Left lung (tissue), 10 donors: ENCODE results near the gene PFKFB2. TPM values are rescaled to one million over a fixed set of nuclear protein-coding genes. Genes with fewer than 3 reads are reported as not detected.
A peak's percentile ranks its signal among the peaks of the same experiment; 100 is the strongest.

Experiments used
- ATAC-seq: fragments of 200-7000 bp; cut with Tn5 transposase; one replicate; pipeline ENCODE4 v1.9.1; 2020; ENCODE audit warnings: moderate library complexity
- DNase-seq, 4 donors: peaks; one replicate each; pipeline ENCODE4 v3.0.0-alpha.2; 2013 to 2020
- H3K27ac ChIP-seq, 2 donors: fragments of 200-600 bp; sonication (generic) in 1 of 2; one replicate each; pipeline versions ENCODE4 v1.5.0 to v1.8.0; 2020 to 2021
- H3K27me3 ChIP-seq, 2 donors: fragments of 200-600 bp; sonication (generic) in 1 of 2; one replicate each; pipeline versions ENCODE4 v1.5.0 to v1.8.0; 2020 to 2021
- H3K36me3 ChIP-seq, 2 donors: fragments of 200-600 bp; sonication (generic) in 1 of 2; one replicate each; pipeline versions ENCODE4 v1.5.0 to v1.8.0; 2020 to 2021
- H3K4me1 ChIP-seq, 2 donors: fragments of 200-600 bp; one replicate each; pipeline ENCODE4 v1.8.0; 2021
- H3K4me3 ChIP-seq, 2 donors: fragments of 200-600 bp; sonication (generic) in 1 of 2; one replicate each; pipeline versions ENCODE4 v1.5.0 to v1.8.0; 2020 to 2021; ENCODE audit warnings: mild to moderate bottlenecking in 1 of 2
- H3K9me3 ChIP-seq, 2 donors: fragments of 200-600 bp; sonication (generic) in 1 of 2; one replicate each; pipeline versions ENCODE4 v1.5.0 to v1.8.0; 2020 to 2021
- intact Hi-C, 2 donors: fragments of 100-400 bp; cut with DNase I; formaldehyde crosslinking; loops; one replicate each; pipeline versions ENCODE4 v1.11.2 to v1.14.2; 2022
- polyA plus RNA-seq, 6 donors: library from polyadenylated mRNA; unstranded; fragments of 120-200 nt; gene quantifications; one replicate each; pipeline ENCODE4 v1.2.1, GENCODE V29; 2013; ENCODE audit not compliant: insufficient read length in 6 of 6
- total RNA-seq, 2 donors: library from RNA; stranded (reverse); fragmentation: NEBNext Ultra II Directional; extraction: Animal tissue kit (Norgen Biotek cat#: 25700); gene quantifications; one replicate each; pipeline ENCODE4 v1.2.1, GENCODE V29; 2021
- TF ChIP-seq, protein P1 (sequence below), 2 donors: fragments of 200-600 bp; sonication (generic) in 1 of 2; IDR thresholded peaks; one replicate each; pipeline versions ENCODE4 v1.5.0 to v1.8.0; 2021; ENCODE audit warnings: antibody characterized with exemption in 2 of 2
- donor health status: DM: no; HTN: yes; CAD: no.
- donor health status: DM: no; HTN: no; CAD: no.

PFKFB2 gene
- total and polyA plus RNA-seq, 8 donors: 13.4 to 63.8 (median 17.2) TPM

DNA sequence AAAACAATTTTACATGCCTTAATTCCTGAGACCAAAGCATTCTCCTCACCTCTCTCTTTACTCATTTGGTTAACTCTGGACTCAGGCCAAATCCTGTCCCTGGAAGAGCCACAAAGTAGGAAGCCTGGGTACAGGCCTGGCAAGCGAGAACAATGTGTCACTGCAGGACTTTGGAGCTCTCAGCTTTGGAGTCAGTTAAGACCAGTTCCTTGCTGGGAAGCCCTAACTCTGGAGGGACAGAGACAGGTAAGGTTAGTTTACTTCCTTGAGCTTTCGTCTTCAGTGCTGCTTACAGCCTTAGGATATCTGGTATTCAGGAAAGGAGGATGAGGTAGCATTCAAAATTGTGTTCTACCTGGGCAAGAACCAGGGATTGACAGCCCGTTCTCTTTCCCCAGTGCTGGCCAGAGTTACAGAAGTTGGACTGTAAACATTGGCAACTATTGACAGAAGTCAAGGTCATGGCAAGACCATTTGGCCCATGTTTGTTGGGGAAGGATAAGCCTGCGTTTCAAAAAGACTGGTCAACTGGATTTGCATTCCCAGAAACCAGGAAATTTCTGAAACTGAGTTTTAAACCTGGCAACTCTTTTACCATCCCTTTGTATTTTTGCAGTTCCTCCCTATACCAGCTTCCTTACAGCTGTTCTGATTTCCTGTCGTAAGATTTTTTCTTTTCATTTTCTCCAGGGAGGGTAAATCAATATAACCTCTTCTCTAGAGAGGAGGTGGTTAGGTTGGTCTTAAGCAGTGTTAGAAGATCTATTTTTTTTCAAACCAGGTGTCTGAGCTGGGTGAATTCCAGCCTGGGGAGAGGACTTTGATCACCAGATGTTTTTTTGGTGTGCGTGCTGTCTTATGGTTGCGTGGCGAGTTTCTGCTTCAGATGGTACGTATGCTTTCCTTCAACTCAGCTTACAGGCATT, 35.9 kb downstream of the PFKFB2 start, which contains the start of gene C4BPB:
Gene C4BPB, plus strand, starts transcription at position 160 of the 926 bp plus-strand sequence. Its CDS starts 672 bp downstream, at position 832.
- H3K4me1 ChIP-seq: peaks cover 0 to 23% of the 10 kb centered on the region in 2 donors
- TF ChIP-seq, protein P1, sequence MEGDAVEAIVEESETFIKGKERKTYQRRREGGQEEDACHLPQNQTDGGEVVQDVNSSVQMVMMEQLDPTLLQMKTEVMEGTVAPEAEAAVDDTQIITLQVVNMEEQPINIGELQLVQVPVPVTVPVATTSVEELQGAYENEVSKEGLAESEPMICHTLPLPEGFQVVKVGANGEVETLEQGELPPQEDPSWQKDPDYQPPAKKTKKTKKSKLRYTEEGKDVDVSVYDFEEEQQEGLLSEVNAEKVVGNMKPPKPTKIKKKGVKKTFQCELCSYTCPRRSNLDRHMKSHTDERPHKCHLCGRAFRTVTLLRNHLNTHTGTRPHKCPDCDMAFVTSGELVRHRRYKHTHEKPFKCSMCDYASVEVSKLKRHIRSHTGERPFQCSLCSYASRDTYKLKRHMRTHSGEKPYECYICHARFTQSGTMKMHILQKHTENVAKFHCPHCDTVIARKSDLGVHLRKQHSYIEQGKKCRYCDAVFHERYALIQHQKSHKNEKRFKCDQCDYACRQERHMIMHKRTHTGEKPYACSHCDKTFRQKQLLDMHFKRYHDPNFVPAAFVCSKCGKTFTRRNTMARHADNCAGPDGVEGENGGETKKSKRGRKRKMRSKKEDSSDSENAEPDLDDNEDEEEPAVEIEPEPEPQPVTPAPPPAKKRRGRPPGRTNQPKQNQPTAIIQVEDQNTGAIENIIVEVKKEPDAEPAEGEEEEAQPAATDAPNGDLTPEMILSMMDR (IDR thresholded peaks at IDR 0.05): no peak
- ATAC-seq: peak; percentile 47
- H3K27me3 ChIP-seq: no peaks in the 10 kb centered on the region
- intact Hi-C loops: loop anchor here in 1 of 2 donors (10.0 kb wide), 1 partner anchor 316 kb away; no protein-coding TSS in a partner anchor
- H3K9me3 ChIP-seq: no peaks in the 10 kb centered on the region
- no peaks in the 10 kb centered on the region for H3K36me3 ChIP-seq
- no peak within 1 kb of the TSS for H3K27ac ChIP-seq
- DNase-seq: no peak
- no peak within 1 kb of the TSS for H3K4me3 ChIP-seq

DNA sequence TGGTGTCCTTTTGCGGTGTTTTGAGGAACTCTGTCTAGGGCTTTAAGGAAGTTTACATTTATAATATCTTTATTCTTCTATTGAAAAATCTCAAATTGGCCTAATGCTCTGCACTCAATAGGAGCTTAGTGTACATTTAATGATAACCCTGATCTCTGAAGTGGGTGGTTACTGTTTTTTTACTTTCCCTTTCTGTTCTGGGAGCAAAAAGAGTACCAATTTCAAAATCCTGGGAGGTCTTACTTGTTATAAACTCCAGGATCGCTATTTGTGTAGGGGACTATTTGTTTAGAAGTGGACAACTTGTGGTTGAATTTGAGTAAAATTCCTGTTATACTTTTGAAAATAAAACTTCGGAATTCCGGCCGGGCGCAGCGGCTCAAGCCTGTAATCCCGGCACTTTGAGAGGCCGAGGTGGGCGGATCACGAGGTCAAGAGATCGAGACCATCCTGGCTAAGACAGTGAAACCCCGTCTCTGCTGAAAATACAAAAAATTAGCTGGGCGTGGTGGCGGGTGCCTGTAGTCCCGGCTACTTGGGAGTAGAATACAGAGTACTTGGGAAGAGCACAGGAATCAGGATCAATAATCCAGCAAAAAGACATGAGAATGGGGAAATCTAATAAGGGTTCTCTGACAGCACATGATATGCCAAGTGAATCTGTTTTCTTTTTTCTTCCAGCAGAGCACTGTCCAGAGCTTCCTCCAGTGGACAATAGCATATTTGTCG, 36.7 kb downstream of the PFKFB2 start:
- no peak for ATAC-seq
- H3K27ac ChIP-seq: no peak overlapping the region
- intact Hi-C loops: loop anchor here in 1 of 2 donors (10.0 kb wide), 1 partner anchor 315 kb away; no protein-coding TSS in a partner anchor
- no peaks in the 10 kb centered on the region for H3K36me3 ChIP-seq
- peaks cover 0 to 14% of the 10 kb centered on the region in 2 donors for H3K4me1 ChIP-seq
- no peaks in the 10 kb centered on the region for H3K9me3 ChIP-seq
- no peak overlapping the region for H3K4me3 ChIP-seq
- TF ChIP-seq, protein P1 (IDR thresholded peaks at IDR 0.05): no peak
- no peaks in the 10 kb centered on the region for H3K27me3 ChIP-seq
- no peak for DNase-seq

DNA sequence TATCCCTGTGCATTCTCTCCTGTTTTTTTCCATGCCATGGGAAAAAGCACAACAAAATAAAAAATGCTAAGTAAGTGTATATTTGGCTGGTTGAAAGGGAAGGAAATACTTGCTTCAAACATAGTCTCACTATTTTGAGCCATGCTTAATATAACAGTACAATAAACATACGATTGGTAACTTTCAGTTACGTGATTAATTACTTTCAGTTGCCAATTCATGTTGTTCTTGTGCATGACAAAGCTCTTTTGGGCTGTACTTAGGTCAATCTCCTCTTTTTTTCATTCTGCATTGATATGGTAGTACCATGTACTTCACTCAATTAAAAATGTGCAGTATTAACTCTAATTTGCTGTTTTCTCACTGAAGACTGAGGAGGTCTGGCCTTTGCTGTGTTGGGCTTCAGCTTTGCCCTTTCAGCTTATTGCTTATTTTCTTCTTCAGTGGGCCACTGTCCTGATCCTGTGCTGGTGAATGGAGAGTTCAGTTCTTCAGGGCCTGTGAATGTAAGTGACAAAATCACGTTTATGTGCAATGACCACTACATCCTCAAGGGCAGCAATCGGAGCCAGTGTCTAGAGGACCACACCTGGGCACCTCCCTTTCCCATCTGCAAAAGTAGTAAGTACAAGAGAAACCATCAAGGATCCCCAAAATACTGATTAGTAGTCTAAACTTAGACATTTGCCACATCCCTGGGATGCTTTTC, 38.3 kb downstream of the PFKFB2 start:
- no peaks in the 10 kb centered on the region for H3K9me3 ChIP-seq
- DNase-seq: no peak
- peaks cover 0 to 4% of the 10 kb centered on the region in 2 donors for H3K4me1 ChIP-seq
- H3K36me3 ChIP-seq: no peaks in the 10 kb centered on the region
- ATAC-seq: no peak
- H3K4me3 ChIP-seq: no peak overlapping the region
- H3K27ac ChIP-seq: no peak overlapping the region
- TF ChIP-seq, protein P1 (IDR thresholded peaks at IDR 0.05): no peak
- no peaks in the 10 kb centered on the region for H3K27me3 ChIP-seq
- intact Hi-C loops: no loop called here

DNA sequence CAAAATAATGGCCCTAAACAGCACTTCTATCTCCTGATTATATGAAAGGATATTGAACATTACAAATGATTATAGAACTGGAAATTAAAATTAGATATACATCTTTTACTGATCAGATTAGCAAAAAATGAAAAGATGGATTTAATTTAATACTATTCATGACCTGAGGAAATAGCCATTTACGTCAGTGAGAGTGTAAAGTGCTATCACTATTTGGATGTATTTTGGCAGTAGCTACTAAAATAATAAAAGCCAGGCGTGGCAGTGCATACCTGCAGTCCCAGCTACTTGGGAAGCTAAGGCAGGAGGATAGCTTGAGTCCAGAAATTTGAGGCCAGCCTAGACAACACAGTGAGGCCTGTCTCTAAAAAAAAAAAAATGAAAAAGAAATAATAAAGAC, 40.9 kb downstream of the PFKFB2 start:
- H3K9me3 ChIP-seq: no peaks in the 10 kb centered on the region
- TF ChIP-seq, protein P1 (IDR thresholded peaks at IDR 0.05): no peak
- no peak overlapping the region for H3K4me3 ChIP-seq
- peak; percentile 24 for ATAC-seq
- intact Hi-C loops: no loop called here
- H3K27me3 ChIP-seq: no peaks in the 10 kb centered on the region
- no peaks in the 10 kb centered on the region for H3K36me3 ChIP-seq
- H3K4me1 ChIP-seq: peaks cover 0 to 3% of the 10 kb centered on the region in 2 donors
- DNase-seq: no peak
- H3K27ac ChIP-seq: no peak overlapping the region
